Esophagus squamous epithelium (tissue), 4 donors: Measurements from ENCODE around the gene KRTAP5-5.
"Not testable (repeated sequence)": the region's sequence is repeated elsewhere in the genome, so short reads cannot be mapped to it uniquely, and the experiment has no call there.

Source experiments
- CTCF ChIP-seq, 6 experiments: fragments of 450-650 bp in 4 of 6; fragments of 200-600 bp in 2 of 6; sonication (generic) in 2 of 6; IDR thresholded peaks; one replicate each; pipeline ENCODE4 v1.5.1; 2016 to 2019; ENCODE audit warnings: antibody characterized with exemption in 6 of 6, mild to moderate bottlenecking in 4 of 6, moderate library complexity in 4 of 6
- POLR2A ChIP-seq, 4 donors: fragments of 450-650 bp; IDR thresholded peaks; one replicate each; pipeline ENCODE4 v1.6.1; 2017; ENCODE audit warnings: antibody characterized with exemption in 4 of 4, mild to moderate bottlenecking in 4 of 4, moderate library complexity in 3 of 4

- not testable (repeated sequence) for TF ChIP-seq POLR2A, CTCF (IDR thresholded peaks at IDR 0.05)
These were observed 27.9 kb upstream of the KRTAP5-5 start for GRCh38 chr11:1601663-1602062.
